ENCODE data around the gene HDAC4.

HDAC4 gene

DNA sequence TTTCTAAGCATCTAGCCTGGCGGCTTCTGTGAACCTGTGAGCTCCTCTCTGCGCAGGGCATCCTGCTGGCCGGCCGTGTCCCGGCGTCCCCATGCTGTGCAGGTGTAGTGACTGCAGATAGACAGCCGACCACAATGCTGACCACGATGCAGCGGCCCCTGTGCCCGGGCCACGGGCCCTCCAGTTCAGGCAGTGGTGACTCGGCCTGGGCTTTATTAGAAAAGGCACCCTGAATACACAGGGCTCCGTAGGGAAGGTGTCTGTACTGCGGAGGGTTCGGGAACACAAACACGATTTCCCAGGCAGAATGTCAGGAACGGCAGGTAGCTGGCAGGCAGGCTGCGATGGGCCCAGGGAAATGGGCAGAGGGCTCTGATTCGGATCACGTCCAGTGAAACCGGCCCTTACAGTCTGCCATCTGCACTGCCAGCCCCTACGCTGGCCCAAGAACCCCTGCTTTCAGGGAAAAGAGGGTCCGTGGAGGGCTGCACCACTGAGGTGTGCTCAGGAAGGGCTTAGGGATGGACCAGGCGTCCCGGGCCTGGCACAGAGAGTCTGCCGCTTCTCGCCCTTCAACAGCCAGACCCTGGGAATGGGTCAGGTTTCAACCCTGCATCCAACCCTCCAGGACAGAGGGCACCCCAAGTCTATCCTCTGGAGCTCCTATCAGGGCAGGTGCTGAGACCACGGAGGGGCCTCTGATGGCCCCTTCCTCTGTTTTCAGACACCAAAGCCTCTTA lies 196.5 kb downstream of the HDAC4 start:
- H3K4me3 ChIP-seq (ENCODE audit: low read depth, low read length), result no peak overlapping the region
- DNase-seq (ENCODE audit: low read depth), result no peak

DNA sequence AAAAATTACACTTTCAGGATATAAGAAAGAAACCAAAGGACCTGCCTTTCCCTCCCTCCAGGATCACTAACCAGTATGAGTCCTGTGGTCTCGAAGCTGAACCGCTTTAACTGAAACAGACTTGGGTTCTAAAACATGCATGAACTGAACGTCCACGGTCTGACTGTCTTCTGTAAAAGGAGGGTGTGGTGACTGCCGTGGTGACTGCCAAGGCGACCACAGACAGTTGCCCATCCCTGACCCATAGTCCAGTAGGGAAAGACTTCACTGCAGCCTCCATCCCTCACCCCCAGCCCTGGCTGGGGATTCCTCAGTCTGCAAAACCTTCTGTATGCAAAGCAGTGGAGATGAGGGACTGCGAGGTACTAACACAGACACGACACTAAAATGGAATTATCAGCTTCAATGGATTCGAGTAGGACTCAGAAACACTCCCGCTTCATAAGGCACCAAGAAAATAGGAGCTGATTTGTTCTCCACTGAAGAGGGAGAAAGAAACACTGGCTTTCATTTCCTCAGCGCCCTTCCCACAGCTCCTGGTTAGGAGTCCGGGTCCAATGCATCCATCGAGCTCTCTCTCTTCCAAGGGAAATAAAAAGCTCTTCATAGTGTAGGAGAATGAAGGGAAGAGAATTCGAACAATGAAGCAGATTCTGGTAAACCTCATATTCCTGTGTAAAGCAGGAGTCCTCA lies 197.2 kb downstream of the HDAC4 start:
- DNase-seq (ENCODE audit: low read depth), result no peak
- no peak overlapping the region for H3K4me3 ChIP-seq (ENCODE audit: low read depth, low read length)

DNA sequence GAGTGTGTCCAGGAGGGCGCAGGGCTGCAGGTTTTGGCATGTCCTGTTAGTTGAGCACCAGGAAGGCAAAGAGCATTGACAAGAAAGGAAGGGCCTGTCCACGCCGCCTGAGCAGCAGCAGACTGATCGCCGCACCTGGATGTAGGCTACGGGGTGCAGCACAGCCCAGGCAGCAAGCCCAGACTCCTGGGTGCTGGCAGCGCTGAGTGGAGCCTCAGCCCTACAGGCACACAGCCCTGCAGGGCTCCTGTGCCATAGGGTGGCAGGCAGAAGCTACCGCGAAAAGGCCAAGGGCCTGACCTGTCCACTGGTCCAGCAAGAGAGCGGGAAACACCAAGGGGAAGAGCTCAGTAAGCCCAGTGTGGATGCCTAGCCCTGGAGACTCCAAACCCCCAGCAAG lies 198.0 kb downstream of the HDAC4 start:
- DNase-seq (ENCODE audit: low read depth), result no peak
- H3K4me3 ChIP-seq (ENCODE audit: low read depth, low read length), result no peak overlapping the region

DNA sequence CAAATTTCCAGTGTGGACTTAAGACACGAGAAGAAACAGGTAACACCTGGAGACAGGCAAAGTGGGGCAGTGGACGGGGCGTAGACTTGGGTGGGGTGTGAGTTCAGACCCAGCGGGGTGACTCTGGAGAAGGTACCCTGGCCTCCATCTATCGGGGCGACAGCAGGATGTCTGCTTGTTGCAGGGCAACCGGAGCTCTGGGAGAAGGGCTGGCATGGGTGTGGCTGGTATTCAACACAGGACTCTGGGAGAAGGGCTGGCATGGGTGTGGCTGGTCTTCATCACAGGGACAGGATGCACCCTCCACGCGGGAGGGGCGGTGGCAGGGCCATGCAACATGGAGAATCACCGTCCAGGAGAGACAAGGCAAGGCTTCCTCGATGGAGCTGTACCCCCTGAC lies 198.5 kb downstream of the HDAC4 start:
- H3K4me3 ChIP-seq (ENCODE audit: low read depth, low read length), result no peak overlapping the region
- DNase-seq (ENCODE audit: low read depth), result no peak

DNA sequence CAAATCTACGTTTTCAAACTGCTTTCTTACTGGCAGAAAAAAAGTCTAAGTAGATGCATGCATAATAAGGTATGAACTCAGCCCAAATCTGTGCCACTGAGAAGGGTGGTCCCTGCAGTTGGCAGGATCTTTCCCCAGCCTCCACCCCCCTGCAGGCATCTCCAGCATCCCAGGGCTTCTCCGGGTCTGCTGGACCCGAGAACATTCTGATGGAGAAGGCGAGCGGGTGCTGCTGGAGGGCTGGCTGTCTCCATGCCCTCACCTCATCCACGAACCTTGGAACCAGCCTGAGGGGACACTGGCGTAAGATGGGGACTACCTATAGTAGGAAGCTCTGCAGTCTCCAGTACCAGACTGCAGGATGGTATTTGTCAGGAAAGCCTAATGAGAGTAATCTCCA lies 198.9 kb downstream of the HDAC4 start:
- H3K4me3 ChIP-seq (ENCODE audit: low read depth, low read length), result no peak overlapping the region
- DNase-seq (ENCODE audit: low read depth), result no peak

DNA sequence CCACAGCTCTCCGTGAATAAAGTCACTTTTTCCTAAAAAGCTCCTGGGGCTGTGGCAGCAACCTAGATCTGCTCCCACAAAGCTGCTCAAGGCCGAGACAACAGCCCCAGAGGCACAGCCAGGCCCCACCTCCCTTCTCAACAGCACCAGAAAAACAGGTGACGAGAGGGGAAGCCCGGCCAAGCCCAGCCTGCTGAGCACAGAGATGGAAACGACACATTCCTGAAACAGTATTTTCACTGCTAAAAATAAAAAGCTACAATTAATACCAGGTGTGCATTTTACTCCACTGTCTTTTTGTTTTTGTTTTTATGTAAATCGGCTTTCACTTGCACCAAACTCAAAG lies 199.3 kb downstream of the HDAC4 start:
- DNase-seq (ENCODE audit: low read depth), result no peak
- no peak overlapping the region for H3K4me3 ChIP-seq (ENCODE audit: low read depth, low read length)

DNA sequence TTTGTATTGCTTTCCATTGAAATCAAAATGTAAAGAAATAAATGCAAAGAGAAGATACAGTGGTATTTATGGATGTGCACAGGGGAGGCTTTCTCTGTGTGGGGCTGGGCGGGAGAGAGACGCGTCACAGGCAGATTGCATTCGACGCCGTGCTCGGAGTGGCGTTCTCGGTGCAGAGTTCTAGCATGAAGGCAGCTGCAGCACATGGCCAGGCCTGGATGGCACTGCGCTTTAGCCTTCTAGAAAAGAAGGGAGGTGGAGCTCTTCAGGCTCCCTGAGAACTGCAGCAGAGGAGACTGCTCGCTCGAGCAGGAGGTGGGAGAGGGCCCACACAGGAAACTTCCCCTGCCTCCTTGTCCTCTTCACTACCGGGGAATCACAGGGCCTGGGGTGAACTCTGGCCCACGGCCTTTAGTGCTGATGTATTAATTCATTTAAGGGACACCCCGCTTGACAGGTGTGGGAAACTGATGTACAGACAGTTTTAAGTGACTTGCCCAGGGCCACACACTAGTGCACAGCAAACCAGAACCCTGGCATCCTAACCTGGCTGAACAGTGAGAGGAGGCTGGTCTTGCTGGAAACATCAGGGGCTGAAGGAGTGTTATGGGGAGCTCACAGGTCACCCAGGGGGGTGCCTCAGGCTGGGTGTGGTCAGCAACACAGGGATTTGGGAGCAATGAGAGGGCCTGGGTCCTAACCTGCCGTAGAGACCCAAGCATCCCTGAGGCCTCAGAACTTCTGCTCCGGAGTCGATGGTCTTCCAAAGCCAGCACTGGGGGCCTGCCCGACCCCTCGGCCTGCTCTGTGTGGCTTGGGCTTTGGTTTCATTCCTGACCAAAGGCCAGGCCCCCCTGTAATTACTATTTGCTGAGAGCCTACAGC lies 199.9 kb downstream of the HDAC4 start:
- DNase-seq (ENCODE audit: low read depth), result no peak
- H3K4me3 ChIP-seq (ENCODE audit: low read depth, low read length), result no peak overlapping the region

DNA sequence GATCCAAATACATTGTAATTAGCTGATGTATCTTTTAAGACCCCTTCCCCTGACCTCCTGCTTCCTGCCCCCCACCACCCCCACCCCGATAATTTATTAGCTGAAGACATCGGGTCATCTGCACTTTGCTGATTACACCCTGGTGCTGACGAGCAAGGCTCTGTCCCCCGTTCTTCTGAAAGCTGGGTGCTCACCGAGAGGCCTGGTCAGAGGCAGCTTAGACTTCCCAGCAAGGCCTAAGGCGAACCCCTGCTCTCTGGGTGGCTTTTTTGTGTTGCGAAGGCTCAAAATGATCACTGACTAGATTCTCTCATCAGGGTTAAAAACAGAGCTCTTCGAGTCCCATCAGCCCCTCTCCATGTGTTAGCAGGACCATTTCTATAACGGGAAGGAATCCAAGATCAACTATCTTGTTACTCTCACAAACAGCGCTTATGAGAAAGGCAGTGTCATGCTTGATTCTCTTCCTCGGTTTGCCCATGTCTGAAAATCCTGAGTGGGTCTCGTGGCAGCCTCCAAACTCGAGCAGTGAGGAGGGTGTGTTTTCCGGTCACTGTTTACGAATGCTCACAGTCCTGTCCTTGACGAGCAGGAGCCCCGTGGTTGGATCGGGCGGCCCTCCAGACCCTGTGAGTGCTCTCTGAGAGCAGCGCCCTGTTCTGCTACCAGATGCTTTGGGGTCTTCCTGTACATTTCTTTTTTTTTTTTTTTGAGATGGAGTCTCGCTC lies 201.6 kb downstream of the HDAC4 start:
- DNase-seq (ENCODE audit: low read depth), result no peak
- no peak overlapping the region for H3K4me3 ChIP-seq (ENCODE audit: low read depth, low read length)

DNA sequence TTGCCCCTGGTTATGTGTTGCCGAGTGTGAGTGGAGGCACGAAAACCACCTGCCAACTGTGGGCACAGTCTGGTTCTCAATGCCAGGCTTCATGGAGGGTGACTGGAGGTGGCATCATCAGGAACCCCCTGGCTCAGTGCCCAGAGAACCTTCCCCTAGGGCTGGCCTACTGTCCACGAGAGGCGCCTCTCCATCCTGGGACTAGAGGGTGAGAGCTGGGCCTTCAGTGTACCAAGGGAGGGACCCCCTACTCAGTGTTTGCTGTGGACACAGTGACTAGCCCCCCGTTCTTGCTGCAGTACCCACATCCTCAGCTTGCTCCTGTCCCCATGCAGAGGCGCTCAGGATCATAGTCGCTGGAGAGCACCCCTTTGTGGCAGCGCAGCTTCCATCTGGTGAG lies 202.6 kb downstream of the HDAC4 start:
- H3K4me3 ChIP-seq (ENCODE audit: low read depth, low read length), result no peak overlapping the region
- DNase-seq (ENCODE audit: low read depth), result no peak

DNA sequence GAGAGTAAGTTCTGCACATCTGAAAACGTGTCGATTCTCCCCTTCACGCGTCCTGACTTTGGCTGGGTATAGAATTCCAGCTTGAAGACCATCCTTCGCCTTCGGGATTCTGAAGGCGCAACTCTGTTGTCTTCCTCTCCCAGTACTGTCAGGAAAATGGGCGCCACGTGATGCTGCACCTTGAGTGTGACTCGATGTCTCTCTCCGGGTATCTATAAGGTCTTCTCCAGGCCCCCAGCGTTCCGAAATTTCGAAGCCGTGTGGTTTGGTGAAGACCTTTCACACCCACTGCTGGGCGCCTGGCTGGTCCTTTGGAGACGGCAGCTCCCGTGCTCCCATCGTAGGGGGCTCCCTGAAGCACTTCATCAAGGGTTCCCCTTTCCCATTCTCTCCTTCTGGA lies 203.7 kb downstream of the HDAC4 start:
- no peak for DNase-seq (ENCODE audit: low read depth)
- no peak overlapping the region for H3K4me3 ChIP-seq (ENCODE audit: low read depth, low read length)

DNA sequence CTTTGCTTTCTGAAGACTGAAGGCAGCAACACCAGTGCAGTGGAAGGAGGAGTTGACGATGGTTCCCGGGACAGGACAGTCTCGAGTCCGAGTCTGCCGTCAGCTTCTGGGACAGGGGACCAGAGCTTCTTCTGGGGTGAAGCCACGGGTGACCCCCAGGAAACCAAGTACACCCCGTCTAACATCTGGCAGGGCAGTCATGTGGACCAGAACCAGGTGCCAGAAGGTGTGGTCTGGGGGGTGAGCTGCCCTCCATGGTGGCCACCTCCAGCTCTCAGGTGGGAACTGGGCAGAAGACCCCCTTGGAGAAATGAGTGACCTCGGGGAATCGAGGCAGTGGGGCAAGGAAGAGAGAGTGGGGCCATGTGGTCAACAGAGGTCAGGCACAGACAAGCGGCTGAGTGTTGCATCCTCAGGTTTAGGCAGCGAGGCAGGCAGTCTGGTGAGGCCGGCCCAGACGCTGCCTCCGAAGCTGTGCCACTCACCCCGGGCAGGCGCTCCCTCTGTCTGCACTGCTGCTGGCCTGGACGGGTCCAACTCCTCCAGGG lies 204.3 kb downstream of the HDAC4 start:
- H3K4me3 ChIP-seq (ENCODE audit: low read depth, low read length), result no peak overlapping the region
- DNase-seq (ENCODE audit: low read depth), result no peak

DNA sequence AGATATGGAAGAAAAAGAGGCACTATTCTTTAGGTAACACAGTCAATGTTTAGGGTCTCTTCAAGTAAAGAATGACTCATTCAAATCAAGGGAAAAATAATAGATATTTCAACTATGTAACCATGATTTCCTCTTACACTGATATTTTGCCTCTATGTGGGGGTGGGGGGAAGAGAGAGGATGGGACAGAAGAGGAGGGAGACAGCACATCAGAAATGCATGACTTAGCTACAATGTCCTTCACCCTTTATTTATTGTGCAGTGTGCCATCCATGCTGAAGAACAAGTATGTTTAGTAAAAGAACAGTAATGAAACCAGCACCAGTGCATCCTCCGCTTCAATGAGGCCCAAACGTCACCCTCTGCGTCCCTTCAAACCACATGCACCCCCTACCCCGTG lies 204.8 kb downstream of the HDAC4 start:
- no peak for DNase-seq (ENCODE audit: low read depth)
- no peak overlapping the region for H3K4me3 ChIP-seq (ENCODE audit: low read depth, low read length)

DNA sequence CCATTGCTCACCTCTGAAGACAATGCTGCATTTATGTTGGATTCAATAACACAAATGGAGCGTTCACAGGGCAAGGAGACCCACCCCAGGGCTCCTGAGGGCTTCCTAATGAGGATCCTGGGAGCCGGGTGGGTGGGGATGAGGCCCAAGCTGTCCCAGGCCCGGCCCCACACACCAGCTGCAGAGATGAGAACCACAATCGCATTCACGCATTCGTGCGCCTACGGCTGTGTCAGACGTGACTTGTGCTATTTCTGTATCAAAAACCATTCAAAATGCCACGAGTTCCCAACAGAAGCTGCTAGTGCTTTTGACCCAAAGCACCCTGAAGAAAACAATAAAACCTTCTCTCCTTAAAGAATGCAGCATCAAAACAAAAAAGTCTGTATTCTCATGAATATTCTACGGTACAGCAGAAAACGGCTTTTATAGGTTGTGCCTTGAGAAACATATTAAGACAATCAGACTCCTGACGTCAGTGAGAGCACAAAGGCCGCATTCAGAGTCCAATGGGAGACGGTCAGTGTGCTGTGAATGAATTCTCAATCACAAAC lies 205.4 kb downstream of the HDAC4 start:
- no peak overlapping the region for H3K4me3 ChIP-seq (ENCODE audit: low read depth, low read length)

DNA sequence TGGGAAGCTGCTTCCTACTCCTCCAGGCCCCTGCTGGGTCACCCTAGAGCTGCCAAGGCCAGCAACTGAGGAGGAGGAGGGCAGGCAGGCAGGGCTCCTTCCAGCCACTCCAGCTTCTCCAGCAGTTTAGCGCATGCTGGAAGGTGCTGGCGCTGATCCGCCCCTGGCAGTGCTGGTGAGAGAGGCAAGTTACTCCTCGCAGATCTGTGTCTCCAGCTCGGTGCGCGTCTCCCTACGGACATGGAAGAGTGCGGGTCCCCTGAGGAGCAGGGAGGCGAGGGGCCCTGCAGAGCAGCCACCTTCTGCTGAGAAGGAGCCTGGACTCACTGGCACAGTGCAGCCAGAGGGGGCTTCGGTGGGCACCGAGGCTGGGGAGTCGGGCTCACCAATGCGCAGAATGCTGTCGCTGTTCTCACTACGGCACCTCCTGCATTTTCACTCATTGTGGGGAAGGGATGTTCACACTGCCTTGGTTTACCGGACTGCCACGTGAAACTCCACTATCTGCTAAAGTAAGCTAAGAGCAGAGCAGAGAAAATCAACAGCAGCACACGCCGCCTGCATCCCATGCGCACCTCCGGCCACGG lies 206.0 kb downstream of the HDAC4 start:
- no peak for DNase-seq (ENCODE audit: low read depth)
- H3K4me3 ChIP-seq (ENCODE audit: low read depth, low read length), result no peak overlapping the region

More for the DNA sequence above, 205.4 kb downstream of the HDAC4 start:
- no peak for DNase-seq (ENCODE audit: low read depth)

DNA sequence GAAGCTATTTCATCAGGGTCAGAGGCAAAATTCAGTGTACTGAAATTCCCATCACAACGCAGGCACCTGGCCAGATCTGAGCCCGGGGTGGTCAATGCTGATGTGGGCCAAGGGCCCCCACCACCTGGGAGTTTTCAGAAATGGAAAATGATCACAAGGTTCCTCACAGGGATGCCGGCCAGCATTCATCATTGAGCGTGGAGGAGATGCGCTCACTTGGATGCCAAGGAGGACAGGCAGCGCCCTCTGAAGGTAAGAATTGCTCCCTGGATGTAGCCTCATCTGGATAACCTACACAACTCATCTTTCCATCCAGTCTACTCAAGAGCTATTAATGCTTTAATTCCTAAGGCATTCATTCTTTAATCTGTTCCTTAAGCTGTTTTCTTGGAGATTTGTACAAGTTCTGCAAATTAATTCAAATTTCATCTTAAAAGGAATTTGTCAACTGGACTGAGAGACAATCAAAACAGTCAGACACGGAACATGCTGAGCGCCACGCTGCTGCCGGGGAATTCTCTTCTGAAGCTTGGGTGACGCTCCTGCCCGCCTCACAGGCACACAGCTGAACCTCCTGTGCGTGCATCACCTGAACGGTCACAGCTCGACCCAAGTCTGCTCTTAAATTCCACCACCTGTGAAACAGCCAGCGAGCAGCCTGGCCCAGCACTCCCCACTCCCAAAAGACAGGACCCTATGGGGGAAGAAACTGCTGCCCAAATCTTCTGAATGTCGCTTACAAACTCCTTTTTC lies 206.7 kb downstream of the HDAC4 start:
- DNase-seq (ENCODE audit: low read depth), result no peak
- H3K4me3 ChIP-seq (ENCODE audit: low read depth, low read length), result no peak overlapping the region

DNA sequence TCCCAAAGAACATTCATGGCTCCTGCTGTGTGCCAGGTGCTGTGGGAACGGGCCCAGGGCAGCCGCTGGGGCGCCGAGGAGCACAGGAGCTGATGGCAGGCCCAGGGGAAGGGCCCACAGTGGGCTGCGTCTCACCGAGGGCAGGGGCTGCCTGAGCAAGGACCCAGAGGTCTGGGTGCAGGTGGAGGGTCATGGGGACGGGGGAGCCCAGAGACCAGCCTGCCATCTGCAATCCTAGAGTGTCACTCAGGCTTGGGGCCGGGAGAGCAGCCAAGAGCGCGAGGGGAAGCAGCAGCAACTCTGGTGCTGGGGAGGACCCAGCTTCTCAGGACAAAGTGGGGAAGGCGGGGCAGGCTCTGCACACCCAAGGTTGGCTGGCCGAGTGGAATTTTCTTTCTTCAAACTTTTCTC lies 207.4 kb downstream of the HDAC4 start:
- DNase-seq (ENCODE audit: low read depth), result no peak
- H3K4me3 ChIP-seq (ENCODE audit: low read depth, low read length), result no peak overlapping the region

DNA sequence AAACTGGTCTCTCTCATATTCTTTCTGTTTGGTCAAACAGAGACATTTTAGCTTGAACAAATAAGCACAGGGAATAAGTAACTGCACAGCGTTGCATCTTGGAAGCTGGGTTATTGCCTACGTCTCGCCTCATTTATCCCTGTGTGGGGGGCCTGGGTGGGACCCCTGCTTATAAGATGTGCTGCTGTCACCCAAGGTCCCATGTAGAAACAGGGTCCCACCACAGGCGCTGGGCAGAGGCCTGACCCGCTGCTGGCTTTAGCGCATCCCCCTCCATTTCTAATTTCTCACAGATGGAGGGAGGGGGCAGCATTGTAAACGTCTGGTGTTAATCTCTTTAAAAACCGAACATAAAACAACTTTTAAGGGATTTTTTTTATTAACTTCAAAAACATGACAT lies 207.8 kb downstream of the HDAC4 start:
- no peak overlapping the region for H3K4me3 ChIP-seq (ENCODE audit: low read depth, low read length)
- no peak for DNase-seq (ENCODE audit: low read depth)

DNA sequence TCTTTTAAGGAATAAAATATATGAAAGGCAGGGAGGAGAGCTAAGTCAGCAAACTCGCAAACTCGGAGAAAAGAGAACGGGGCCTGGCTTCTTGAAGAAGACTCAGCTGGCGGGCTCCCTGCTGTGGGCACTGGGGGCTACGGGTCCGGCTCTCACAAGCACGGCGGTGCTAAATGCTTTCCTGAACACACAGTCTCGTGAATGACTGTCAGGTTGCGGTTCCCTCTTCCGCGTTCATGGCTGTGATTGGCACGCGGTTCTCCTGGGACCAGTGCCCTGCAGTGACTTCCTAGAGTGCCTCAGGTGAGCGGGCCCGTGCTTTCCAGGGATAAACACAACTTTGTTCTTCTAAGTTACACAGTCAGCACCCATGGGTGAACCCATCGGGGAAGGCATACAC lies 208.4 kb downstream of the HDAC4 start:
- DNase-seq (ENCODE audit: low read depth), result no peak
- H3K4me3 ChIP-seq (ENCODE audit: low read depth, low read length), result no peak overlapping the region

All from skeletal muscle cell (primary cell).